Panc1 (cell line): ENCODE results near the gene SIK3.

Experiments
- SIN3A ChIP-seq: IDR thresholded peaks from 2 replicates; pipeline ENCODE4 v1.6.1; 2012; ENCODE audit warnings: low read depth, mild to moderate bottlenecking, low read length, moderate library complexity, borderline replicate concordance; ENCODE audit not compliant: insufficient read depth
- TCF7L2 ChIP-seq: IDR thresholded peaks from 2 replicates; pipeline ENCODE4 v1.6.1; 2011; ENCODE audit warnings: mild to moderate bottlenecking, low read depth, low read length, inconsistent platforms
- TF ChIP-seq, protein P1 (sequence below): fragments of 450-650 bp; IDR thresholded peaks from 2 replicates; pipeline ENCODE4 v1.5.1; 2017; ENCODE audit warnings: mild to moderate bottlenecking

GRCh38 chr11:116972691-116973090 lies 125.5 kb downstream of the SIK3 start:
- TF ChIP-seq, protein P1, sequence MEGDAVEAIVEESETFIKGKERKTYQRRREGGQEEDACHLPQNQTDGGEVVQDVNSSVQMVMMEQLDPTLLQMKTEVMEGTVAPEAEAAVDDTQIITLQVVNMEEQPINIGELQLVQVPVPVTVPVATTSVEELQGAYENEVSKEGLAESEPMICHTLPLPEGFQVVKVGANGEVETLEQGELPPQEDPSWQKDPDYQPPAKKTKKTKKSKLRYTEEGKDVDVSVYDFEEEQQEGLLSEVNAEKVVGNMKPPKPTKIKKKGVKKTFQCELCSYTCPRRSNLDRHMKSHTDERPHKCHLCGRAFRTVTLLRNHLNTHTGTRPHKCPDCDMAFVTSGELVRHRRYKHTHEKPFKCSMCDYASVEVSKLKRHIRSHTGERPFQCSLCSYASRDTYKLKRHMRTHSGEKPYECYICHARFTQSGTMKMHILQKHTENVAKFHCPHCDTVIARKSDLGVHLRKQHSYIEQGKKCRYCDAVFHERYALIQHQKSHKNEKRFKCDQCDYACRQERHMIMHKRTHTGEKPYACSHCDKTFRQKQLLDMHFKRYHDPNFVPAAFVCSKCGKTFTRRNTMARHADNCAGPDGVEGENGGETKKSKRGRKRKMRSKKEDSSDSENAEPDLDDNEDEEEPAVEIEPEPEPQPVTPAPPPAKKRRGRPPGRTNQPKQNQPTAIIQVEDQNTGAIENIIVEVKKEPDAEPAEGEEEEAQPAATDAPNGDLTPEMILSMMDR = no peak; the same call in none of the 2 replicates
- TF ChIP-seq TCF7L2 = no peak
- no peak for TF ChIP-seq SIN3A
